Smooth muscle cell (in vitro differentiated cells): ENCODE measurements around the gene ESRRG. TPM values are rescaled to one million over a fixed set of nuclear protein-coding genes. Genes with fewer than 3 reads are reported as not detected.
A peak's percentile ranks its signal among the peaks of the same experiment; 100 is the strongest.

Source experiments
- DNase-seq: peaks from one replicate; lab custom pipeline; 2025; ENCODE audit not compliant: unreplicated experiment; lab: John Stamatoyannopoulos, UW
- H2AFZ ChIP-seq: fragments of 200-600 bp; sonication (generic); 2 replicates; pipeline ENCODE4 v1.6.0; 2016; ENCODE audit warnings: antibody characterized with exemption, low read depth, mild to moderate bottlenecking
- H3F3A ChIP-seq: fragments of 200-600 bp; sonication (generic); 2 replicates; pipeline ENCODE4 v1.6.0; 2017; ENCODE audit warnings: antibody characterized with exemption, low read depth
- H3K27ac ChIP-seq: fragments of 200-600 bp; sonication (generic); 2 replicates; pipeline ENCODE4 v1.5.1; 2016; ENCODE audit warnings: low read depth, mild to moderate bottlenecking
- H3K27me3 ChIP-seq: fragments of 200-600 bp; sonication (generic); 2 replicates; pipeline ENCODE4 v1.6.1; 2016; ENCODE audit warnings: low read depth, mild to moderate bottlenecking
- H3K36me3 ChIP-seq: fragments of 200-600 bp; sonication (generic); 2 replicates; pipeline ENCODE4 v1.5.1; 2016; ENCODE audit warnings: low read depth
- H3K4me1 ChIP-seq: fragments of 200-600 bp; sonication (generic); 2 replicates; pipeline ENCODE4 v1.5.1; 2016; ENCODE audit warnings: low read depth
- H3K4me2 ChIP-seq: fragments of 200-600 bp; sonication (generic); 2 replicates; pipeline ENCODE4 v1.6.0; 2016; ENCODE audit warnings: mild to moderate bottlenecking
- H3K4me3 ChIP-seq: fragments of 200-600 bp; sonication (generic); 2 replicates; pipeline ENCODE4 v1.5.1; 2016; ENCODE audit warnings: mild to moderate bottlenecking
- H3K79me2 ChIP-seq: fragments of 200-600 bp; sonication (generic); 2 replicates; pipeline ENCODE4 v1.6.0; 2016; ENCODE audit warnings: low read depth, mild to moderate bottlenecking
- H3K9ac ChIP-seq: fragments of 200-600 bp; sonication (generic); 2 replicates; pipeline ENCODE4 v1.6.0; 2016; ENCODE audit warnings: low read depth
- H3K9me3 ChIP-seq: fragments of 200-600 bp; sonication (generic); replicated peaks from 2 replicates; pipeline ENCODE4 v1.5.1; 2016; ENCODE audit warnings: low read depth
- H4K20me1 ChIP-seq: fragments of 200-600 bp; sonication (generic); 2 replicates; pipeline ENCODE4 v1.6.0; 2016; ENCODE audit warnings: low read depth
- WGBS: methylation state at CpG from one replicate; pipeline ENCODE4 v1.1.7; 2016; ENCODE audit warnings: low lambda C conversion rate; 5-methylcytosine and 5-hydroxymethylcytosine counted together
- polyA plus RNA-seq: library from polyadenylated mRNA; unstranded; fragments of >200 nt; fragmentation: Nextera tagmentation; extraction: Ambion mirVana; gene quantifications from 2 replicates; pipeline ENCODE4 v1.2.1, GENCODE V29; 2016
- total RNA-seq: library from RNA; depleted of rRNA; stranded (reverse); fragments of >200 nt; gene quantifications from 2 replicates; pipeline ENCODE4 v1.2.3, GENCODE V29; 2014
- TF ChIP-seq, protein P1 (sequence below): fragments of 200-600 bp; sonication (generic); IDR thresholded peaks from 2 replicates; pipeline ENCODE4 v1.5.1; 2017; ENCODE audit warnings: borderline replicate concordance, mild to moderate bottlenecking, antibody characterized with exemption; ENCODE audit not compliant: insufficient read depth, poor library complexity, severe bottlenecking

Gene ESRRG
- total and polyA plus RNA-seq, 2 experiments from 2014 or later = 0.26 TPM; not detected in 1

DNA sequence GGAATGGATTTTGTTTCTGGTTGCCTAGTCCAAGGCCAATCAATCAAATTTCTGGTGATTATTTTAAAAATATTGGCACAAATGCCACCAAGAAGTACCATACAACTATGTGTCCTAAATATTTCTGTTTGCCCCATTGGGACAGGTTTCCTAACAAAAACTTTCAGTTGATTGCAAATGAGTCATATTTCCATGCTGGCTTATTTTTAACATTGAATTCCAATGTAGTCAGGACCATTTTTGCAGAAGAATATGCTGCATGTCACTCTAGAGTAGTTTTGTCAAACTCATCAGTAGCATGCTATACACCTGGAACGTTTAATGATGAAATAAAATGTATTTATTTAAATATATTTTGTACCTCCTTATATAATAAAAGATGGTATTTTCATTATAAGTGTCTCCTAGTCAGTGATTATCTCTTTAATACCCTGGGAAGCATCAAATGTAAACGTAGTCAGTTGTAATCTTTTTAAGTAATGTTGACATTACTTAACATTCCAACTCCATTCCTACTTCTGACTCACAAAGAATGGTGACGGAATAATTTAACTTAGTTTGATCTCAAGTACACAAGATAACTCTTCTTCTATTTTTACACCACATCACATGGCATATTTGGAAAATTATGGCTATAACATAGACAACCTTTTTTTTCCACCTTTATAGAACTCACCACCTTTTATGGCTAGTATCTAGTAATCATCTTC, 261.0 kb downstream of the ESRRG start:
- Histone ChIP-seq H3K4me3 (no peak overlapping the region), H3K79me2 (no peaks in the 10 kb centered on the region), H3K9me3 (no peaks in the 10 kb centered on the region), H3K9ac (no peak overlapping the region), H3K4me1 (peaks cover 17% of the 10 kb centered on the region), H2AFZ (no peak overlapping the region), H3F3A (peaks cover 10% of the 10 kb centered on the region), H4K20me1 (no peaks in the 10 kb centered on the region), H3K27me3 (no peaks in the 10 kb centered on the region), H3K4me2 (peak overlapping the region; percentile 44), H3K27ac (peak overlapping the region; percentile 73), H3K36me3 (no peaks in the 10 kb centered on the region)
- DNase-seq = no peak
- TF ChIP-seq, protein P1, sequence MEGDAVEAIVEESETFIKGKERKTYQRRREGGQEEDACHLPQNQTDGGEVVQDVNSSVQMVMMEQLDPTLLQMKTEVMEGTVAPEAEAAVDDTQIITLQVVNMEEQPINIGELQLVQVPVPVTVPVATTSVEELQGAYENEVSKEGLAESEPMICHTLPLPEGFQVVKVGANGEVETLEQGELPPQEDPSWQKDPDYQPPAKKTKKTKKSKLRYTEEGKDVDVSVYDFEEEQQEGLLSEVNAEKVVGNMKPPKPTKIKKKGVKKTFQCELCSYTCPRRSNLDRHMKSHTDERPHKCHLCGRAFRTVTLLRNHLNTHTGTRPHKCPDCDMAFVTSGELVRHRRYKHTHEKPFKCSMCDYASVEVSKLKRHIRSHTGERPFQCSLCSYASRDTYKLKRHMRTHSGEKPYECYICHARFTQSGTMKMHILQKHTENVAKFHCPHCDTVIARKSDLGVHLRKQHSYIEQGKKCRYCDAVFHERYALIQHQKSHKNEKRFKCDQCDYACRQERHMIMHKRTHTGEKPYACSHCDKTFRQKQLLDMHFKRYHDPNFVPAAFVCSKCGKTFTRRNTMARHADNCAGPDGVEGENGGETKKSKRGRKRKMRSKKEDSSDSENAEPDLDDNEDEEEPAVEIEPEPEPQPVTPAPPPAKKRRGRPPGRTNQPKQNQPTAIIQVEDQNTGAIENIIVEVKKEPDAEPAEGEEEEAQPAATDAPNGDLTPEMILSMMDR = no peak
- WGBS = 28% methylated on average over 3 of the region's 3 CpGs

DNA sequence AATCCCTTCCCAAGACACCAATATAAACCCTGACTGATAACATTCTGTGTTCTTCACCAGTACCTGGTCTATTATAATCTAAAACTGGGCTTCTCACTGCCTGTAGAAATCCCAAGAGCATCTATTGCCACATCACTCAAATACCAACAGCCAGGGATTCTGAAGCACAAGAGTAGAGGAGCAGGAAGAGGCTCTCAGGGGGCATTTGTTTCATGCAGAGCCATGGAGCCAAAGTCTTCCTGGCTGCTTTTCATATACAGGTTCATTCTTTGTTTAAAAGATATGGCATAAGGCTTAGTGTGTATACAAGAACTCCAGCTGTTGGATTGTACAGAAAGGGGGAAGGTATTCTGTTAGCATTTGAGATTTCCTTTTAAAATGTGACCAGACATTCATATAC, 261.8 kb downstream of the ESRRG start:
- Histone ChIP-seq H3K9me3 (no peaks in the 10 kb centered on the region), H3K4me1 (peaks cover 22% of the 10 kb centered on the region), H3K27ac (peak overlapping the region; percentile 73), H3K79me2 (no peaks in the 10 kb centered on the region), H3F3A (peaks cover 10% of the 10 kb centered on the region), H3K27me3 (no peaks in the 10 kb centered on the region), H3K4me2 (peak overlapping the region; percentile 44), H3K9ac (no peak overlapping the region), H3K36me3 (no peaks in the 10 kb centered on the region), H2AFZ (no peak overlapping the region), H3K4me3 (no peak overlapping the region), H4K20me1 (no peaks in the 10 kb centered on the region)
- TF ChIP-seq, protein P1 = no peak
- DNase-seq = no peak

DNA sequence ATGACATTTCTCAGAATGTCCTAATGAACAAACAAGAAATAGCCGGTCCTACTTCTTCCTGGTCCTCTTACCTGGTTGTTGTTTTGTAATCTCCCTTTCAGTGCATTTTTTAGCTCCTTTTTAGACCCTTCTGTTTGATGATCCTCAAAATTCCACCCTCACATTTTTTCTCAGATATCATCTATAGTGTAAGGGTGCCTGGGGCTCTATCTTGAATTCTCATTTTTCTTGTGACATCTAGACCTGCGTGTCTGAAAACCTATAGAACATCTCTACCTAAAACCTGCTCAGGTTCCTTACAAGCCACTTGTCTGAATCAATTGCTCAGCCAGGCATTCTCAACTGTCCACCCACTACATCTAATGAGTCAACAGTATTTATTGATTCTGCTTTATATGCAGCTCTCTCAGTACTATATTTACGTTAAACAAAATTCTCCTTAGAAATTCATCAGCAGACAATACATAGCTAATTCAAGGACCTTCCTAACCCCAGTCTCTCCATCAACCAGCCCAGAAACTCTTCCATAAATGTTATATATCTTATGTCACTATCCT, 263.5 kb downstream of the ESRRG start:
- 82% methylated on average over 3 of the region's 3 CpGs for WGBS
- H3K27ac ChIP-seq = peak overlapping the region; percentile 86
- no peaks in the 10 kb centered on the region for H3K36me3 ChIP-seq

More for the DNA sequence above, 263.5 kb downstream of the ESRRG start:
- no peak for DNase-seq
- no peaks in the 10 kb centered on the region for H3K9me3 ChIP-seq
- peaks cover 14% of the 10 kb centered on the region for H3F3A ChIP-seq
- H3K27me3 ChIP-seq = no peaks in the 10 kb centered on the region
- no peak overlapping the region for H3K4me3 ChIP-seq
- no peaks in the 10 kb centered on the region for H4K20me1 ChIP-seq
- H2AFZ ChIP-seq = no peak overlapping the region
- TF ChIP-seq, protein P1 = no peak
- peak overlapping the region; percentile 7 for H3K4me2 ChIP-seq
- H3K9ac ChIP-seq = no peak overlapping the region
- H3K4me1 ChIP-seq = peaks cover 22% of the 10 kb centered on the region
- no peaks in the 10 kb centered on the region for H3K79me2 ChIP-seq
